MM.1S (cell line): ENCODE measurements around the gene CXCL17.

Experiments
- CTCF ChIP-seq: fragments of 300-600 bp; sonication (generic); IDR thresholded peaks from 2 replicates; pipeline ENCODE4 v1.5.1; 2016; ENCODE audit warnings: antibody characterized with exemption, low read length, mixed read lengths
- EZH2 ChIP-seq: fragments of 300-600 bp; sonication (generic); optimal IDR thresholded peaks from 2 replicates; pipeline ENCODE3; 2017; ENCODE audit warnings: low read depth, mild to moderate bottlenecking, antibody characterized with exemption, low read length, mixed read lengths

DNA sequence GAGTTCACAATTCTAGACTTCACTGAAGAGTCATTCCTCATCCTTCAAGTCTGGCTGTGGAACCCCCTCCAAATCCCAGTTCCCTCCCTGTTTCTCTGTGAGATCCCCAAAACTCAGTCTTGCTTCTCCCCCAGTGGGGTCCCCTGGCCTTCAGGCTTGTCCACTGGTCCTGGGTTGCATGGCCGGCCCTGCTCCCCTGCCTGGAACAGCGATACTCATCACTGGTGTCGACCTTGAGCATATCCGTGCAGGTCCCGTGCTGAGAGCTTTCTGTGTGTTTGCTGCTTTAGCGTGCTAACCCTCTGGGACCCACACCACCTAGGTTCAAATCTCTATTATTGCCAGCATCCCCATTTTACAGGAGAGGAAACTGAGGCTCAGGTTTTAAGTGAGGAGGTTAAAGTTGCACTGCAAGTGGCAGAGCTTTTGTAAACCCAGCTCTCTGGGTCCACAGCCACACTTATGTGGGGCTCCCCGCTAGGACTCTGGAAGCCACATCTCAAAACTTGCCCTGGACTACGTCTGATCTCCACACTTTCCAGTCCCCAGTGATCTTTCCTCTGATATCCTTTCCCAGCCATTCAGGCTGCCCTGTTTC, 31.1 kb downstream of the CXCL17 start:
- TF ChIP-seq CTCF (no peak), EZH2 (no peak)
